Activated CD8-positive, alpha-beta memory T cell treated with anti-CD3 and anti-CD28 coated beads, Interleukin-2, amount 50 U/mL, for 4 hours (primary cell): ENCODE results near the gene CCDC9B.

Experiments
- DNase-seq: peaks from one replicate; pipeline ENCODE4 v3.0.0-alpha.2; 2020

The CCDC9B gene

DNA sequence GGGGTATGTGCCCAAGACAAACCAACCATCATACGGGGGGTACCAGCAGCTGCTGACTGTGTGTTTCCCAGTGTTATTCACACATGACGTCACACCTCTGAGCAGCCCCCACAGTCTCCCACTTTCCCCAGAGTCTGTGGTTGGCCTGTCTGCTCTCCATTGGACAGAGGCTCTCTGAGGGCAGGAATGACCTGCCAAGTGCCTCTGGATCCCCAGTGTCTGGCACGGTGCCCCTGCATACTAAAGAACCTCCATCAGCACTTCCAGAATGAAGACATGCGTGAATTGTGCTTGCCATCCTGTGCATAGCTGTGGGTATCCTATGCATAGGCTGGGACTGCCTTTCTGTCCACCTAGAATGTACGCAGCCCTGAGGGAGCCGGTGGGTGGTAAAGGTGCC, 3.5 kb upstream of the CCDC9B start:
- DNase-seq: no peak

- DNase-seq: no peak
These were observed 2.8 kb upstream of the CCDC9B start for GRCh38 chr15:40343512-40343911.

DNA sequence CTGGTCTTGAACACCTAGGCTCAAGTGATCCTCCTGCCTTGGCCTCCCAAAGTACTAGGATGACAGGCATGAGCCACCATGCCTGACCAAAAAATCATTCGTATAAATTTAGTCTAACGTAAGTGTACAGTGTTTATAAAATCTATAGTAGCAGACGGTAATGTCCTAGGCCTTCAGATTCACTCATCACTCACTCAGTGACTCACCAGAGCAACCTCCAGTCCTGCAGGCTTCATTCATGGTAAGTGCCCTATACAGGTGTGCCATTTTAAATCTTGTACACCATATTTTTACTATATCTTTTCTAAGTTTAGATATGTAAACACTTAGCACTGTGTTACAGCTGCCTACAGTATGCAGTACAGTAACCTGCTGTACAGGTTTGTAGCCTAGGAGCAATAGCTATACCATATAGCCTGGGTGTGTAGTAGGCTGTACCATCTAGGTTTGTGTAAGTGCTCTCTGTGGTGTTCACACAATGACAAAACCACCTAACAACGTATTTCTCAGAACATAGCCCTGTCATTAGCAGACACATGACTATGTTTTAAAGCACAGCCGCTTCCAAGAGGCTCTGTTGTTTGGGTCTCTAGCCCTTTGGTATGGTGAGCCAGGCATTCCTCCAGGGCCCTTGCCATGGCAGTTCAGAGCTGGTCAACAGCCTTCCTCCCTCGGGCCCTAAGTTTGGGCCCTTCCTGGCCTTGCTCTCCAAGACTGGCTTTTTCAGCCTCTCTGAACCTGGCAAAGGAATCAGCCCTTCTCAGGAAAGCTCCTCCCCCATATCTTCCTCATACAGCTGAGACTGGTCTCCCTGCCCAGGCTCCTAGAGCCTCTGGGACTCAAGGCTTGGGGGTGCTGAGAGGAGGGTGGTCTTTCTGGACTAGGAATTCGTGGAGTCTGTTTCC, 1.9 kb upstream of the CCDC9B start:
- no peak for DNase-seq

GRCh38 chr15:40340038-40340739, 550 bp downstream of the CCDC9B start:
- no peak for DNase-seq

GRCh38 chr15:40339621-40339945, 1.2 kb downstream of the CCDC9B start:
- no peak for DNase-seq

DNA sequence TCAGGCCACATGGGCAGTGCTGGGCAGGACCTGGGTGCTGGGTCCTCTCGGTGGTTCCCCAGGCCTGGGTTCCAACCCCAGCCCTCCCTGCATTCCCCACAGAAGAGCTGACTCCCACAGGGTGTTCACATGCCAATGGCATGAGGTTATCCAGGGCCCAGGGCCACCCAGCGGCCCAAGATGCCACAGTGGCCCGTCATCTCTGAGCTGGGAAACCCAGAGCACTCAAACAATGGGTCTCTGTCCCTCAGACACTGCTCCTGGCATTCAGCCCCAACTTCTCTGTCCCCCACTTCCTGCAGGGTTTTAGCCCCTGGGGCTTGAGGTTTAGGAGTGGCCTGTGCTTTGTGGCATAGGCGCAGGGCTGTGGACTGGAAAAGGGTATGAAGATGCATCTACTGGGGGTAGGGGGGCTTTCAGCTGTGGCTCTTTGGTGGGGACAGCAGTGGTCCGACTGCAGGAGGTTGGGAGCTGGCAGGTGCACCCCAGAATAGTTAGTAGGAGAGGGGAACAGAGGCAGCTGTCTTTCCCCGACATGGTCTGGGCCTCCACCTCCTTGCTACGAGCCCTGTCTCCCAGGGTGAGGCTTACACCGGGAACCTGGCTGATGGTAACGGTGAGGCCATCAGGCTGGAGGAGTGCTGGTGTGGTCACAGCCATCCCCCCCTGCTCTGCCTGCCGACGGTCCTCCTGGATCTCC, 1.7 kb downstream of the CCDC9B start:
- DNase-seq: no peak

DNA sequence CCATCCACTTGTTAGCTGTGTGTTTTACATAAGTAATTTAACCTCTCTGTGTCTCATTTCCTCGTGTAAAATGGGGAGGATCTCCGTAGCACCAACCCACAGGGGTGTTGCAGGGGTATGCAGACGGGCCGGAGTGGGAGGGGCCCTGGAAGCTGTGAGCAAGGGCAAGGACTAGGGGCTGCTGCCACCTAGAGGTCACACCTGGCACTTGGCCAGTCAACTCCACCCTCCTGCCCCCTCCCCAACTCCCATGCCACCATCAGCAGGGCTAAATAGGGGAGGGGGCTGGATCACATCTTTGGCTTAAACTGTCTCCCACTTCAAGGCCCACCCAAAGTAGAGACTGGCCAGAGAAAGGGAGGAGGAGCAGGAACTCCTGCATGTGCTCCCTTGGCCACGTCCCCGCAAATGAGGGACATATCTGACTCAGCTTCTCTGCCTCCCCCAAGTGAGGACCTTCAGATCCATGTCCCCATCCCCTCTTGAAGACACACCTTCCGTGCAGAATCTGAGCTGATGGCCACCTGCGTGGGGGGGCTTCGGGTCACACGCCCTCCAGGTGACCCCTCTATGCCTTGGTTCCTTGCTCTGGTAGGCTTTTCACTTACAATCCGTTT, 2.6 kb downstream of the CCDC9B start:
- peak; percentile 79 for DNase-seq

- no peak for DNase-seq
These were observed 3.1 kb downstream of the CCDC9B start for GRCh38 chr15:40337597-40337996.

GRCh38 chr15:40336744-40337122, 4.0 kb downstream of the CCDC9B start:
- no peak for DNase-seq

- no peak for DNase-seq
These were observed 4.6 kb downstream of the CCDC9B start for GRCh38 chr15:40335938-40336743.

DNA sequence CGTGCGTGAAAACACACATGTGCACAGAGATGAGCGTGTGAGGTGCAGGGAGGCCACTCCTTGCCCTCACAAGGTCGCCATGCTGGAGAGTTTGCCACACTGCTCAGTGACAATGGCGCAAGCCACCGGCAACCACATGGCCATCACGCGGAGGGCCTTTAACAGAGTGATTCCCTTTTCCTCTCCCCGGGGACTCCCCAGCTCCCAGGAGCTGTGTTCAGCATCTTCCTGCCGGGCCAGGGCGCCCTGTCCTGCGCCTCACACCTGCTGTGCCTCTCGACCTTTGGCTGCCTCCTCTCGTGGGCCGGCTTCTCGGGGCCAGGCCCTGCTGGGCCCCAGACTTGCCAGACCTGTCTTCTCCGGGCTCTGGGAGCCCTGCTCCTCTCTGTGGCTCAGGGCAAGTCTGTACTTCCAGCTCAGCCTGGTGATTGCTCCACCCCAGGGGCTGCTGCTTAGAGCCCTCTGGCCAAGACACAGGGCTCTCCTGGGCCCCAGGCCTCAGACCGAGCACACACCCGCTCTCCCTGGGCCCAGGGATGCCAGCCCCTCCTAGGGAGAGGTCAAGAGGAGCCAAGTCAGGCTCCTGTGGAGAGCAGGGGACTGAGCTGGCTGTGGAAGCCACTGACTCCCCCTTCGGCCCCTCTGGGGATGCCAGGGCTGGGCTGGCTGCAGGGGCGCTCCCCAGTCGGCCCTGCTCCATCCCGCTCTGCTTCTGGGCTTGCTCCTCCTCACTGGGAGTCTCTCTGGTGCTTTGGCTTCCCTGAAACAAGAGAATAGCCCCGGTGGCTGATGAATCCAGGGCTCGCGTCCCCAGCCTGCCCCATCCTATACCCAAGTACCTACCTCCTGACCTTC, 5.6 kb downstream of the CCDC9B start:
- no peak for DNase-seq

- no peak for DNase-seq
These were observed 6.2 kb downstream of the CCDC9B start for GRCh38 chr15:40334541-40334940.

GRCh38 chr15:40333922-40334492, 6.7 kb downstream of the CCDC9B start:
- no peak for DNase-seq

- no peak for DNase-seq
These were observed 8.5 kb downstream of the CCDC9B start for GRCh38 chr15:40332113-40332781.

DNA sequence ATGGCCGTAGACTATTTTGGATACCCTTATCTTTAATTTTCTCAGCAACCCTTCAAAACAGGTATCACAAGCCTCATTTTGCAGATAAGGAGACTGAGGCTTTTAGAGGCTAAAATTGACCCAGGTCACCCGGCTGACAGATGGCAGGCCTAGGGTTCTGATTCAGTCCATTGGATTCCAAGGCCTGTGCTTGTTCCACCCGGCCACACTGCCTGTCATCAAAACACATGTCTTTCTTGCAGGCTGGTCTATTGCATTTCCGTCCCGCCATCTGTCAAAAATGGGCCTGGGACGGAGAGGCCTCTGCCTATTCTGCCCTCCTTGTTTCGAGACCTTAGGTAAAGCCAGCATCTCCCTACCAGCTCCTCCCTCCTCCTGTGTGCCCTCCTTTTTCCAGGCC, 9.1 kb downstream of the CCDC9B start:
- DNase-seq: no peak

DNA sequence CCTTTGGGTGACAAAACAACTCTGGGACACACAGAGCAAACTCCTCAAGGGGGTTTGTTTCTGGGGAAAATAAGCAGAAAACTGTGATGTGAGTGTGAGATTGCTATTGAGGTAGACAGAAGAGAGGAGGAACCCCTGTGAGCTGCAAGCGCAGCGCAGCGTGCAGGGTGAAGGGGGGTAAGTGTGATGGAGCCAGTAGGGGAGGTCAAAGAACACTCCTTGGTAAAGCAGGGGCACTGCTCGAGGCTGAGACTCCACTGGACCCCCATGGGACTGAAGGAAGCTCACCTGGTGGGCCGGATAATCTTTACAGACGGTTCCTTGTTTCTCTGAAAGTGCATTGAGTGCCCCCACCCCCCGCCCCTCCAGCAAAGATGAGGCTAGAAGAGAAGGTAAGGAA, 9.7 kb downstream of the CCDC9B start:
- DNase-seq: no peak

DNA sequence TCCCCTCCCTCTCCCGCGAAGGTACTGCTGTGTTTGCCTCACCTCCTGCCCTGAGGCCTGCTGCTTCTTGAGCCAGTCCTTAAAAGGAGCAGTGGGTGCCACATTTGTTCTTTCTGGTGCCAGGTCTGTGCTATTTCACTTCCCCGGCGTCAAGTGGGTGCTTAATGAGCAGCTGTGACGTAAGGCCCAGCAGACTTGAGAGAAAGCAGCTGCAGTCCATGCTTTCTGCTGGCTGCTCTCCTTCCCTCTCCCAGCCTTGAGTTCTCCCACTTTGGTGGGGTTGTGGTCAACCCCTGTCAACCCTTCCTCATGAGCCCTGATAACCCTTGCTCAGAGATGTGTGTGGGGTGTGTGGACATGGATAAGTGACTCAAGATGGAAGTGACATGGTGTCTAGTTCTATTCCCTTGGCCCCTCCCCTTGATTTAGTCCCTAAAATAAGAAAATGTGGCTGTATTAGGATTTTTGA, 10.3 kb downstream of the CCDC9B start:
- no peak for DNase-seq

DNA sequence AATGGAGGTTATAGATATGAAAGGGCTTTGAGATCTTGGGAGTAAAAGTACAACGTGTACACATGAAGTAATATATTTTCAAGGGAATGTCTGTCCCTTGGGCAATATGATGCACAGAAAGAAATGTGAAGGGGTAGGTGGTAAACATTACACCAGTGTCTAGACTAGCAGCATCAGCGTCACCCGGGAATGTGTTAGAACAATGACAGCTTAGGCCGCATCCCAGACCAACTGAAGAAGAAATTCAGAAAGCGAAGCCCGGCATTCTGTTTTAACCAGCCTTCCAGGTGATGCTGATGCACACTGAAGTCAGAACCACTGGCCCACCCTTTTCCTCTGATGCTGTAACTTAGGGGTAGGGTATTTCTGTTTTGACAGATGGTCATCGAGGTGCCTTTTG, 10.9 kb downstream of the CCDC9B start:
- no peak for DNase-seq

DNA sequence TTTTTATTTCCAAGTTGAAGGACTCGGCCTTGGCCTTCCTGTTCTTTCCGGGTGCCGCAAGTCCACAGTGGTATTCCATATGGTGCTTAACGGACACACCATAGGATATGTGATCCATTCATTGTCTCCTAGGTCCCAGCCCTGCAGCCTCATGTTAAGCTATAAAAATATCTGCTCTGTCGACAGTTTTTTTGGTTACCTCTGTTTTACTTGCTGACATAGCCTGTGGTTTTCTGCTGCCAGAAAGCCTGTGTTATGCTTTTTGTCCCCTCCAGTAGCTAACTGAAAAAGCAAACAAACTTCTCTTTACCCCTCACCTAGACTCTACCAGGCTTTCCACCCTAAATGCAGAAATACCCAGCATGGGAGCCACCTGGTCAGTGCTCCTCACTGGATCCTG, 12.0 kb downstream of the CCDC9B start:
- no peak for DNase-seq

- DNase-seq: no peak
These were observed 12.6 kb downstream of the CCDC9B start for GRCh38 chr15:40328176-40328575.

GRCh38 chr15:40327457-40327856, 13.3 kb downstream of the CCDC9B start:
- no peak for DNase-seq
